Neural progenitor cell (in vitro differentiated cells): ENCODE measurements around the gene DHRS3.

Source experiments
- CTCF ChIP-seq: fragments of 200-600 bp; sonication (generic); IDR thresholded peaks from 2 replicates; pipeline ENCODE4 v1.5.1; 2017; ENCODE audit warnings: antibody characterized with exemption, mild to moderate bottlenecking
- EZH2 ChIP-seq: fragments of 200-600 bp; sonication (generic); IDR thresholded peaks from 2 replicates; pipeline ENCODE4 v1.6.1; 2017; ENCODE audit warnings: antibody characterized with exemption, mild to moderate bottlenecking, moderate library complexity

- TF ChIP-seq CTCF (no peak), EZH2 (no peak)
These were observed 2.5 kb upstream of the DHRS3 start for GRCh38 chr1:12620488-12620865.
